H1 (cell line): Measurements from ENCODE around the gene STXBP2. TPM values are rescaled to one million over a fixed set of nuclear protein-coding genes. Genes with fewer than 3 reads are reported as not detected.

Experiments used
- CTCF ChIA-PET: fragments of 300-600 bp; sonication (Branson Sonifier 250); formaldehyde crosslinking; loops from one replicate; lab custom pipeline; 2021; ENCODE audit not compliant: partially characterized antibody; lab: Charles Lee
- POLR2A ChIA-PET: fragments of 300-600 bp; sonication (Branson Sonifier 250); formaldehyde crosslinking; loops from one replicate; lab custom pipeline; 2021; ENCODE audit warnings: inconsistent platforms; ENCODE audit not compliant: partially characterized antibody; lab: Charles Lee
- DNase-seq, 2 experiments: peaks; one replicate each; pipeline versions ENCODE4 v3.0.0 to v3.0.0-alpha.2; 2010 to 2022; ENCODE audit warnings: low spot score in 2 of 2, low read depth in 1 of 2, mixed read lengths in 1 of 2
- FAIRE-seq: peaks from 2 replicates; lab custom pipeline; 2011; peaks lifted over from hg19 to GRCh38; lab: Jason Lieb, UNC
- H2AFZ ChIP-seq: 2 replicates; pipeline ENCODE4 v1.8.1; 2012; ENCODE audit warnings: low read length, inconsistent platforms
- H2AK5ac ChIP-seq: 2 replicates; pipeline ENCODE4 v1.6.1; 2013; ENCODE audit warnings: low read depth, low read length
- H2BK120ac ChIP-seq: replicated peaks from 2 replicates; pipeline ENCODE3; 2013; ENCODE audit warnings: low read depth, low read length, inconsistent platforms
- H2BK12ac ChIP-seq: 2 replicates; pipeline ENCODE4 v1.6.1; 2013; ENCODE audit warnings: low read depth, low read length
- H2BK15ac ChIP-seq: 2 replicates; pipeline ENCODE4 v1.6.1; 2013; ENCODE audit warnings: low read length
- H2BK20ac ChIP-seq: 2 replicates; pipeline ENCODE4 v1.6.1; 2013; ENCODE audit warnings: low read length
- H2BK5ac ChIP-seq: 2 replicates; pipeline ENCODE4 v1.6.1; 2013; ENCODE audit warnings: low read depth, low read length
- H3K14ac ChIP-seq: 2 replicates; pipeline ENCODE4 v1.6.1; 2013; ENCODE audit warnings: inconsistent platforms; ENCODE audit not compliant: insufficient read length
- H3K18ac ChIP-seq: 2 replicates; pipeline ENCODE4 v1.6.1; 2013; ENCODE audit warnings: low read length; ENCODE audit errors: extremely low read depth
- H3K23ac ChIP-seq: 2 replicates; pipeline ENCODE4 v1.6.1; 2013; ENCODE audit warnings: inconsistent platforms; ENCODE audit not compliant: insufficient read length
- H3K23me2 ChIP-seq: 2 replicates; pipeline ENCODE4 v1.6.1; 2013; ENCODE audit warnings: low read depth, low read length
- H3K27ac ChIP-seq: 2 replicates; pipeline ENCODE4 v1.6.1; 2011; ENCODE audit warnings: low read depth, low read length, inconsistent platforms
- H3K27me3 ChIP-seq, 4 experiments: replicated peaks in 1 of 4; 1 replicate in 1 of 4; 2 replicates in 3 of 4; pipeline versions ENCODE4 v1.6.1 to v1.8.1; 2011 to 2013; ENCODE audit warnings: low read length in 3 of 4, mild to moderate bottlenecking in 3 of 4, inconsistent platforms in 2 of 4, mixed read lengths in 2 of 4, moderate library complexity in 1 of 4; ENCODE audit not compliant: control insufficient read depth in 3 of 4, insufficient read depth in 3 of 4; ENCODE audit errors: extremely low read depth in 1 of 4
- H3K36me3 ChIP-seq, 4 experiments: 2 replicates each; pipeline versions ENCODE4 v1.6.1 to v1.8.1; 2011 to 2013; ENCODE audit warnings: mild to moderate bottlenecking in 4 of 4, low read length in 3 of 4, moderate library complexity in 2 of 4, control low read depth in 1 of 4, inconsistent platforms in 1 of 4; ENCODE audit not compliant: insufficient read depth in 4 of 4, control insufficient read depth in 2 of 4
- H3K4ac ChIP-seq: replicated peaks from 2 replicates; pipeline ENCODE3; 2013; ENCODE audit warnings: low read length, low read depth, mixed read lengths, inconsistent platforms; ENCODE audit not compliant: insufficient read length
- H3K4me1 ChIP-seq, 4 experiments: replicated peaks in 1 of 4; 1 replicate in 1 of 4; 2 replicates in 3 of 4; pipeline versions ENCODE4 v1.6.1 to v1.8.1; 2011 to 2013; ENCODE audit warnings: low read length in 3 of 4, inconsistent platforms in 2 of 4, mixed read lengths in 1 of 4; ENCODE audit not compliant: insufficient read depth in 4 of 4, control insufficient read depth in 3 of 4
- H3K4me2 ChIP-seq, 2 experiments: 2 replicates each; pipeline versions ENCODE4 v1.6.1 to v1.8.1; 2011 to 2013; ENCODE audit warnings: low read depth in 2 of 2, low read length in 2 of 2, control low read depth in 1 of 2, inconsistent platforms in 1 of 2, mild to moderate bottlenecking in 1 of 2; ENCODE audit not compliant: insufficient read depth in 1 of 2
- H3K4me3 ChIP-seq, 4 experiments: fragments of 200-600, 300-600 bp in 1 of 4; sonication (generic), shearing (Covaris generic), sonication (Bioruptor Twin) in 1 of 4; 2 replicates each; pipeline versions ENCODE4 v1.5.1 to v1.8.1; 2011 to 2016; ENCODE audit warnings: low read length in 4 of 4, low read depth in 3 of 4, control low read depth in 2 of 4, inconsistent platforms in 2 of 4, mild to moderate bottlenecking in 2 of 4, mixed read lengths in 1 of 4, moderate library complexity in 1 of 4; ENCODE audit not compliant: insufficient read depth in 2 of 4; ENCODE audit errors: extremely low read depth in 1 of 4
- H3K56ac ChIP-seq: replicated peaks from 2 replicates; pipeline ENCODE3; 2013; ENCODE audit warnings: low read depth, mild to moderate bottlenecking, mixed read lengths, low read length, inconsistent platforms; ENCODE audit not compliant: insufficient read length
- H3K79me1 ChIP-seq: 2 replicates; pipeline ENCODE4 v1.6.1; 2013; ENCODE audit warnings: low read depth, low read length, control low read depth
- H3K79me2 ChIP-seq, 2 experiments: 2 replicates each; pipeline versions ENCODE4 v1.6.1 to v1.8.1; 2012 to 2013; ENCODE audit warnings: low read length in 2 of 2, mild to moderate bottlenecking in 2 of 2, inconsistent platforms in 1 of 2; ENCODE audit not compliant: insufficient read depth in 2 of 2, control insufficient read depth in 1 of 2
- H3K9ac ChIP-seq, 4 experiments: replicated peaks in 1 of 4; 1 replicate in 1 of 4; 2 replicates in 3 of 4; pipeline versions ENCODE4 v1.6.1 to v1.8.1; 2011 to 2013; ENCODE audit warnings: low read depth in 3 of 4, low read length in 3 of 4, control low read depth in 2 of 4, mild to moderate bottlenecking in 2 of 4, moderate library complexity in 2 of 4, inconsistent platforms in 1 of 4; ENCODE audit errors: extremely low read depth in 1 of 4
- H3K9me3 ChIP-seq, 2 experiments: 2 replicates each; pipeline versions ENCODE4 v1.6.1 to v1.8.1; 2012 to 2013; ENCODE audit warnings: mild to moderate bottlenecking in 2 of 2, moderate library complexity in 2 of 2, control low read depth in 1 of 2, inconsistent platforms in 1 of 2, low read depth in 1 of 2, low read length in 1 of 2, mixed read lengths in 1 of 2; ENCODE audit not compliant: insufficient read depth in 2 of 2
- H4K20me1 ChIP-seq, 2 experiments: replicated peaks in 1 of 2; 2 replicates each; pipeline versions ENCODE3 to v1.8.1; 2011 to 2013; ENCODE audit warnings: inconsistent platforms in 2 of 2, low read length in 2 of 2, mild to moderate bottlenecking in 1 of 2; ENCODE audit not compliant: insufficient read depth in 2 of 2, control insufficient read depth in 1 of 2
- H4K5ac ChIP-seq: 2 replicates; pipeline ENCODE4 v1.6.1; 2013; ENCODE audit warnings: low read length, low read depth, mixed read lengths, inconsistent platforms; ENCODE audit not compliant: insufficient read length
- H4K8ac ChIP-seq: 2 replicates; pipeline ENCODE4 v1.8.0; 2013; ENCODE audit warnings: mild to moderate bottlenecking, moderate library complexity, low read length, inconsistent platforms; ENCODE audit not compliant: insufficient read depth; ENCODE audit errors: extremely low read depth
- H4K91ac ChIP-seq: replicated peaks from 2 replicates; pipeline ENCODE3; 2013; ENCODE audit warnings: low read length, mixed read lengths, inconsistent platforms; ENCODE audit not compliant: insufficient read length
- CREB1 ChIP-seq: IDR thresholded peaks from 2 replicates; pipeline ENCODE4 v1.6.1; 2012; ENCODE audit warnings: inconsistent platforms
- POLR2AphosphoS5 ChIP-seq: IDR thresholded peaks from 2 replicates; pipeline ENCODE4 v1.6.1; 2011; ENCODE audit warnings: low read depth, low read length
- POU5F1 ChIP-seq: IDR thresholded peaks from 2 replicates; pipeline ENCODE4 v1.6.1; 2011; ENCODE audit warnings: low read depth, mild to moderate bottlenecking, low read length, moderate library complexity
- TAF1 ChIP-seq: IDR thresholded peaks from 2 replicates; pipeline ENCODE4 v1.6.1; 2011; ENCODE audit warnings: mild to moderate bottlenecking, low read depth, low read length
- WGBS, 2 experiments: shearing (Covaris generic) in 1 of 2; methylation state at CpG; one replicate each; pipeline versions ENCODE4 v1.1.6 to v1.1.7; 2013 to 2015; ENCODE audit warnings: low lambda C conversion rate in 2 of 2, mixed read lengths in 2 of 2, inconsistent platforms in 1 of 2, low coverage in 1 of 2, missing lambda C conversion rate in 1 of 2; ENCODE audit not compliant: insufficient replicate concordance in 2 of 2, insufficient coverage in 1 of 2, insufficient read length in 1 of 2; ENCODE audit errors: extremely low coverage in 1 of 2, missing lambda C conversion rate in 1 of 2; 5-methylcytosine and 5-hydroxymethylcytosine counted together
- polyA plus RNA-seq, 7 experiments: library from polyadenylated mRNA; depleted of rRNA in 3 of 7; stranded (reverse) in 5 of 7; unstranded in 2 of 7; fragments of >200 nt in 5 of 7; fragments of 200-250 nt in 2 of 7; gene quantifications; 1 replicate in 5 of 7; 2 replicates in 1 of 7; 4 replicates in 1 of 7; pipeline versions ENCODE4 v1.2.1 to v1.2.3, GENCODE V29; 2011 to 2013; ENCODE audit warnings: missing spikeins in 2 of 7, mixed read lengths in 2 of 7
- total RNA-seq: library from RNA; stranded (reverse); fragmentation: NEBNext Ultra II Directional; extraction: Animal tissue kit (Norgen Biotek cat#: 25700); gene quantifications from 2 replicates; pipeline ENCODE4 v1.2.1, GENCODE V29; 2021

The STXBP2 gene
- total and polyA plus RNA-seq, 2 of the 8 experiments (the other 6 are each of a cell fraction or from before 2014, with no cell fraction given) = 52.9 to 53.8 TPM

DNA sequence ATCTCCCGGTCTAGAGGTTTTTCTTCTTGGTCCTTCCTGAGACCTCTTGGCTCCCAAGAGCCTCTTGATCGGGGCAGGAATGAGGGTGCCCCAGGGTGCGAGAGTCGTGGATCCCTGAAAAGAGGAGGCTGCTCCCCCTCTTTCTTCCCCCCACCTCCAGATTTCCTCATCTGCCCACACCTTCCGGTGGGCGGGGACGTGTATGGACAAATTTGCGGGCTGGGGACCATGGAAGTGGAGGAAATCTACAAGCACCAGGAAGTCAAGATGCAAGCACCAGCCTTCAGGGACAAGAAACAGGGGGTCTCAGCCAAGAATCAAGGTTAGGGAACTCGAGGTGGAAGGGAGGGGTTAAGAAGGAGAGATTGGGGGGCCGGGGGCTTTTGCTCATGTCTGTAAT, 39.9 kb downstream of the STXBP2 start, which contains the start of gene MCEMP1:
TSS of gene MCEMP1 (plus strand) at position 237 of the 400 bp plus-strand sequence. CDS start at position 268, 31 bp downstream.
- 0 out of 2 replicates have a peak within 1 kb of the TSS, but pooled peaks have one; percentile 39 for H2BK12ac ChIP-seq
- no peak within 1 kb of the TSS for H2BK5ac ChIP-seq
- peaks cover 0 to 3% (median under 1%) of the 10 kb centered on the region in 4 experiments; a peak in 5 of 7 replicates for H3K4me1 ChIP-seq
- peak within 1 kb of the TSS; percentile 30 for H4K91ac ChIP-seq
- no peak within 1 kb of the TSS for H3K4me3 ChIP-seq
- WGBS, 2 experiments = 85% methylated on average over 8 of the region's 10 CpGs; no CpG with 5 or more reads in 1 of the 2 experiments
- peaks cover 0 to 8% (median 3%) of the 10 kb centered on the region in 4 experiments; a peak in 3 of 7 replicates for H3K27me3 ChIP-seq
- H4K20me1 ChIP-seq = no peaks in the 10 kb centered on the region
- no peak within 1 kb of the TSS for H3K27ac ChIP-seq
- H3K36me3 ChIP-seq = no peaks in the 10 kb centered on the region
- H3K18ac ChIP-seq = no peak within 1 kb of the TSS; the same call in 1 of the 2 replicates
- H2BK20ac ChIP-seq = no peak within 1 kb of the TSS
- H3K9ac ChIP-seq = no peak within 1 kb of the TSS
- H3K56ac ChIP-seq = no peak within 1 kb of the TSS
- no peak within 1 kb of the TSS; the same call in 1 of the 2 replicates for H4K8ac ChIP-seq
- no peak within 1 kb of the TSS for H3K23ac ChIP-seq
- H3K9me3 ChIP-seq = no peaks in the 10 kb centered on the region
- no peak for FAIRE-seq
- H4K5ac ChIP-seq = no peak within 1 kb of the TSS
- 0 out of 2 replicates have a peak within 1 kb of the TSS, but pooled peaks have one; percentile 71 for H2AK5ac ChIP-seq
- H2BK120ac ChIP-seq = no peak within 1 kb of the TSS
- POLR2A ChIA-PET = no interaction called here
- TF ChIP-seq TAF1 (no peak), CREB1 (no peak), POLR2AphosphoS5 (no peak), POU5F1 (no peak)
- TF ChIP-seq, all 59 proteins: peak for 0
- Histone ChIP-seq H3K79me1 (no peaks in the 10 kb centered on the region), H3K79me2 (no peaks in the 10 kb centered on the region; a peak in 1 of 4 replicates), H2AFZ (no peak within 1 kb of the TSS), H3K14ac (no peak within 1 kb of the TSS), H3K4ac (no peak within 1 kb of the TSS), H2BK15ac (no peak within 1 kb of the TSS), H3K4me2 (no peak within 1 kb of the TSS), H3K23me2 (peaks cover 4% of the 10 kb centered on the region; the same call in 1 of the 2 replicates)
- CTCF ChIA-PET = interaction anchor here (1.9 kb wide), 1 partner anchor 109 kb away, joined by 9 read pairs; no protein-coding TSS in a partner anchor
- DNase-seq = no peak
